OCI-LY3 (cell line): ENCODE results near the gene RELT.

Experiments used
- CTCF ChIP-seq: fragments of 200-600, 300-600 bp; sonication (generic); IDR thresholded peaks from 2 replicates; pipeline ENCODE4 v1.5.1; 2014; ENCODE audit warnings: antibody characterized with exemption, low read length, low read depth
- EZH2phosphoT487 ChIP-seq: fragments of 200-600 bp; shearing (Covaris generic); IDR thresholded peaks from 2 replicates; pipeline ENCODE4 v1.6.1; 2018; ENCODE audit warnings: antibody characterized with exemption, mixed run types, low read depth

GRCh38 chr11:73398721-73399120, 22.5 kb downstream of the RELT start:
- TF ChIP-seq CTCF (no peak), EZH2phosphoT487 (no peak)
